RKO (cell line): ENCODE measurements around the gene HLA-DRA.

Experiments
- DNase-seq: peaks from one replicate; pipeline ENCODE4 v3.0.0-alpha.2; 2016; ENCODE audit warnings: low spot score

Gene HLA-DRA

DNA sequence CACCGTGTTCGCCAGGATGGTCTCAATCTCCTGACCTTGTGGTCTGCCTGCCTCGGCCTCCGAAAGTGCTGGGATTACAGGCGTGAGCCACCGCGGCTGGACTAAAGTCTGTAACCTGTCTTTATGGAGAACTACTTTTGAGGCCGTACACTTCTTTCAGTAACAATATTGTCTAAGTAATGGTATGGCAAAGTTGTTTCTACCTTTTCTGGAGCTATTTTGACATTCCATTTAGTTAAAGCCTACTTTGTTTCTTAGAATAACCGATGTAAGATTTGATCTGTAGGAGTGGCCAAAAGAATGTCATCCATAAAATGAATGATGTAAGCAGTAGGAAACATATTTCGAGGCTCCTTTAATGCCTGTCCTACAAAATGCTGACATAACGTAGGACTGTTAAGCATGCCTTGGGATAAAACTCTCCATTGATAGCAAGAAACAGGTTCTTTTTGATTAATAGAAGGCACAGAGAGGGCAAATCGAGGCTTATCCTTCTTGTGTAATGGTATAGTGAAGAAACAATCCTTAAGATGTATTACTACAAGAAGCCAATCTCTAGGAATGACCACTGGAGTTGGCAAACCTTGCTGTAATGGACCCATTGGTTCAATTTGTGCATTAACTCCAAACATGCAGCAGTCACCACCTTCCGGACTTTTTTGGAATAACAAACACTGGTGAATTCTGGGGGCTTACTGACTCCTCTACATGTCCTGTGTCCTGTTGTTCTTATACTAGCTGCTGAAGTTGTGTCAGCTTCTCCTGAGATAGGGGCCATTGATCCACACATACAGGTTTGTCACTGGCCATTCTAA is 35.9 kb downstream of the HLA-DRA start:
- no peak for DNase-seq

DNA sequence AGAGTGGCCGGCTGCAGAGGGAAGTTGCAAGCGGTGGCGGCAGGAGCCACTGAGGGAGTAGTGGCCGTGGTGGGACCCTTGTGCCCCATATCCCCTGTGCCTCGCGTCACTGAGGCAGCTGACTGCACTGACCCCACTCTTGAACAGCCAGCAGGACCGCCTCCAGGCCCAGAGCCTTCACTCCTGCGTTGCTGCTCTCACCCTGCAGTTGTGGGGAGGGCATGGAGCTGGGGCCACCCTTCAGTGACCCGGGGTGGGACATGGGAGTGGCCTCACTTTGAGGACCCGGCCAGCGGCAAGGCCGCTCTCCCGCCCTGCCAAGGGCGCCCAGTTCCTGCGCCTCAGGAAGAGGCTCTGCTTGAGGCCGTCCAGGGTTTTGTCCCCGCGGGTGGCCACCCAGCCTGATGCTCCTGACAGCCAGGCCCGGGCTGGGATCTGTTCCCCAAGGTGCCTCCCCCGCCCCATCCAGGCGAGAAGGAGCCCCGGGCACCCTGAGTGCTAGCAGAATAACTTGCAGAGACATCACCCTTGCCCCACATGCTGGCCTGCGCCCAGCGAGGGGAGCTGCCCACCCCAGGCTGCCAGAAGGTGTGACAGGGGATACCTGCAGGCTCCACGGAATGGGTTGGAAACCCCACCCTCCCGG is 44.4 kb downstream of the HLA-DRA start:
- no peak for DNase-seq

DNA sequence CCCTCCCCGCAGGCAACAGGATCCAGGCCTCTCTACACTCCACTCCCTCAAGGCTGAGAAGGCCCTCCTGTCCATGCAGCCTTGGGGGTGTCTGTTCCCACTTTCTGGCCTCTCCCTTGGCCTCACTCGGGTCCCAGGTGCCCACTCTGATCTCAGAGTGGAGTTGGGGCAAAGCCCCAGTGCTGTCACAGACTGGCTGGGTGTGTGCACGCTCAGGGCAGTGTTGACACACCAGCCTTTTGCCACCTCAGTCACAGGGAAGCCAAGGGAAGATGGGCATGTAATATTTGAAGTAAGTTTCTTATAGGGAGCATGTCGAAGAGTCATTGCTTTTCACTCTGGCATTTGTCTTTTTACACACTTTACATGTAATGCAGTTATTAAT is 44.9 kb downstream of the HLA-DRA start:
- DNase-seq: no peak

DNA sequence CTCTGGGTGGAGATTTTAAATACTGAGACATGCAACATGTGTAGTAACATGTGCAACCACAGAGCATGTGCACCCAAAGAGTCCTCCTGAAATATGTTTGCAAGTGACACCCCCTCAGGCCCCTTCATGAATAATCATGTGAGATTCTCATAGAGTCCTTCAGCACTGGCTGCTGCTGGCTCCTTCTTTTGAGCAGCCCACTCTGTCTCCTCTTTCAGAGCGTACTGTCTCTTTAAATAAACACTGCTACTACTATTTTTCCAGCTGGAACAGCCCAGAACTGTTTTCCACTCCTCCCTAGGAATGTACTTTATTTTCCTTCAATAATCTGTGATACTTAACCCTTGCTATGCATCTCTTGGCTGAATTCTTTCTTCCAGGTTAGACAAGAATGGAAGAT is 48.4 kb downstream of the HLA-DRA start:
- DNase-seq: no peak

DNA sequence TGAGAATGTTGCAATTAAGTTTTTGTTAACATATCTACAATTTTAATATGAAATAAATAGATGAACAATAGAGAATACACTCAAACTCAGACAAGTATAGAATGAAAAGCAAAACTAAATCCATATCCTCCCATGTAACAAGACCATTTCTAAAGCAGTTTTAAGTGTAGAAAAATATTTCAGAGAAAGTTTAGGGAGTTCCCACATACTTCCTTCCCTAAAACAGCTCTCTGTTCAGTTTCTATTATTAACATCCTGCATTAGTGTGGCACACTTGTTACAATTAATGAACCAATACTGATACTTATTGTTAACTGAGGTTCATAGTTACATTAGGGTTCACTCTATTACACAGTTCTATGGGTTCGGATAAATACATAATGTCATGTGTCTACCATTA is 52.0 kb downstream of the HLA-DRA start:
- DNase-seq: no peak

DNA sequence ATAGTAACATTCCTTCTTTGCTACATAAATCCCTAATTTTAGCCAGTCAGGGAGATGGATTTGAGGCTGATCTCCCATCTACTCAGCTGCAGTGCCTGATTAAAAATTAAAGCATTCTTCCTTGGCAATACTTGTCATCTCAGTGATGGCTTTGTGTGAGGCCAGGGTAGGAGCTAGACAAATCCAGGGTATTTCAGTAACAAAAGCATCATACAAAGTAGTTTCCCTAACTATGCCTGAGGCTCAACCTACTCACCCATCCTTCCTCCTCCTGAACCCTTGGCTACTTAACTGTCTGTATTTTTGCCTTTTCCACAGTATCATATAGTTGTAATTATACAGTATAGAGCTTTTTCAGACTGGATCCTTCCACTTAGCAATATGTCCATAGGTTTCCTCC is 52.7 kb downstream of the HLA-DRA start:
- no peak for DNase-seq
